Measurements from ENCODE around the gene KCNQ1. TPM values are rescaled to one million over a fixed set of nuclear protein-coding genes. Genes with fewer than 3 reads are reported as not detected.

The KCNQ1 gene
- total and polyA plus RNA-seq, 5 experiments from 2014 or later: 8.7 to 25.1 (median 22.9) TPM

- H3K36me3 Mint-ChIP-seq: peaks cover 0 to 17% (median 5%) of the 10 kb centered on the region in 3 donors
- peak overlapping the region in 1 of 10 donors; percentile 43 for H3K27ac Mint-ChIP-seq
- ATAC-seq (no peak), DNase-seq (peak in 2 of 10 donors; percentile 15 to 62)
- peaks cover 14 to 30% (median 23%) of the 10 kb centered on the region in 4 donors for H3K4me1 Mint-ChIP-seq
- POLR2A ChIA-PET: no interaction called here
- no peaks in the 10 kb centered on the region for H3K9me3 Mint-ChIP-seq
- no peaks in the 10 kb centered on the region for H3K27me3 Mint-ChIP-seq
- no peak overlapping the region for H3K4me3 Mint-ChIP-seq
Measured at GRCh38 chr11:2776351-2777061, 331.7 kb downstream of the KCNQ1 start.

DNA sequence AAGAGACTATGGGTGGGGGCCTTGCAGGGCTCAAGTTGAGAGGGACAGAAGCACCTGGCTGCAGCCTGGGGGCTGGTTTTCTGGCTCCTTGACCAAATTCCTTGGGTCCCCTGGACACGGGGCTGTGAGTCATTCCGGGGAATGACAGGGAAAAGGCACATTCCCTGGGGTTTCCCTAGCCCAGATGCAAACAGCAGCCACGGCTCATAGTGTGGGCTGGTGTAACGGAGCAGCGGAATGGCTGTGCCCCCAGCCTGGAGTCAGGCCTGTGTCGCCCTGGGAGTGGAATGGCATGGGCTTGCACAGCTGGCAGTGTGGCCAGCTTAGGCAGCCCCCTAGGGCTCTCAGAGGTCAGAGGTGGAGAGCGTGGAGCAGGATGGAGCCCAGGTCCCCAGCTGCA lies 332.6 kb downstream of the KCNQ1 start:
- DNase-seq (no peak), ATAC-seq (no peak)
- no peaks in the 10 kb centered on the region for H3K27me3 Mint-ChIP-seq
- H3K4me3 Mint-ChIP-seq: no peak overlapping the region
- H3K9me3 Mint-ChIP-seq: no peaks in the 10 kb centered on the region
- H3K27ac Mint-ChIP-seq: no peak overlapping the region
- H3K4me1 Mint-ChIP-seq: peaks cover 16 to 29% (median 23%) of the 10 kb centered on the region in 4 donors
- peaks cover 0 to 16% (median 7%) of the 10 kb centered on the region in 3 donors for H3K36me3 Mint-ChIP-seq
- POLR2A ChIA-PET: no interaction called here

- no peaks in the 10 kb centered on the region for H3K27me3 Mint-ChIP-seq
- DNase-seq: peak in 2 of 10 donors; percentile 15 to 60
- ATAC-seq: no peak
- H3K4me1 Mint-ChIP-seq: peaks cover 12 to 23% (median 19%) of the 10 kb centered on the region in 4 donors
- no peak overlapping the region for H3K4me3 Mint-ChIP-seq
- H3K9me3 Mint-ChIP-seq: no peaks in the 10 kb centered on the region
- POLR2A ChIA-PET: no interaction called here
- peaks cover 0 to 14% (median 7%) of the 10 kb centered on the region in 3 donors for H3K36me3 Mint-ChIP-seq
- no peak overlapping the region for H3K27ac Mint-ChIP-seq
Measured at GRCh38 chr11:2777871-2778629, 333.2 kb downstream of the KCNQ1 start.

GRCh38 chr11:2778630-2779498 lies 334.1 kb downstream of the KCNQ1 start:
- POLR2A ChIA-PET: no interaction called here
- H3K27ac Mint-ChIP-seq: no peak overlapping the region
- H3K27me3 Mint-ChIP-seq: no peaks in the 10 kb centered on the region
- peaks cover 6 to 16% (median 14%) of the 10 kb centered on the region in 4 donors for H3K4me1 Mint-ChIP-seq
- no peaks in the 10 kb centered on the region for H3K9me3 Mint-ChIP-seq
- ATAC-seq: no peak
- H3K36me3 Mint-ChIP-seq: peaks cover 0 to 14% (median 7%) of the 10 kb centered on the region in 3 donors
- peak in 2 of 10 donors; percentile 16 to 48 for DNase-seq
- no peak overlapping the region for H3K4me3 Mint-ChIP-seq

- Mint-ChIP-seq H3K27ac (no peak overlapping the region), H3K4me1 (peaks cover 5 to 11% (median 9%) of the 10 kb centered on the region in 4 donors), H3K4me3 (no peak overlapping the region), H3K9me3 (no peaks in the 10 kb centered on the region), H3K27me3 (no peaks in the 10 kb centered on the region), H3K36me3 (peaks cover 0 to 14% (median 7%) of the 10 kb centered on the region in 3 donors)
- DNase-seq (peak in 2 of 10 donors; percentile 9 to 15), ATAC-seq (no peak)
- POLR2A ChIA-PET: no interaction called here
Measured at GRCh38 chr11:2779499-2779980, 334.7 kb downstream of the KCNQ1 start.

DNA sequence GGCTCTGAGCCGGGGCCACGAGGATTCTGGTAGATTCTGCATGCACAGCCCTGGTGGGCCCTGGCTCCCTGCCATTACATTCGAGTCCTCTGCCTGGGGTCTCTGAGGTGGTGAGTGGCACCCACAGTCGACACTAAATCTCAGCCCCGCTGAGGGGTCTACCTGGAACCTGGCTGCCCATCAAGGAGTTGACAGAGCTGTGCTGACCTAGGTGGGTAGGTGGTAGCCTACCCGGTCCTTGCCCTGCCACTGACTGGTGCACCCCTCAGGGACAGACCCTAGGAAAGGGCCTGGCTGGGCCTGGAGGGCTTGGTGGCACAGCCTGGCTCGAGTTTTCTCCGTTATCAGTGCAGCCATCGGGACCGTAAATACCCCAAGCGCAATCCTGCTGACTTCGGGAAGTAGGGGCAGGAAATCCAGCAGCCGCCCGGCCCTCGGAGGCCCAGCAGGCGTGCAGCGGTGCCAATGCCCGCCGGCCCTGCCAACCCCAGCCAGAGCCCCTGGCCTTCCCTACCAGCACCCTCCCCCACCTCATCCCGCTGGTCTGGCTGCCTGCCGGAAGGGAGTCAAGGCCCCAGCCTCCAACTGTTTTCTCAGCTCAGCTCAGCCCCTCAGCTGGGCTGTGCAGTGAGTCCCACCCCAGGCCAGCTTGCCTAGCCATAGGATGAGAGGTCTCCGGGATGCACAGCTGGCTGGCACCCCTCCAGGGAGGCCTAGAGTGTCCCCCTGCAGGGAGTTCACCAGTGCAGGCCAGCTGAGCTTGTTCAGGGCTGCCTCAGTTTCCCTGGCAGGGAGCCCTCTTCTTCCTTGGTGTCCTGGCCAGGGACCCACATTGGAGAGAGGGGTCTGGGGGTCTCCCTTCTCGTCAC lies 335.4 kb downstream of the KCNQ1 start:
- ATAC-seq (no peak), DNase-seq (peak in 2 of 10 donors; percentile 17 to 59)
- H3K4me3 Mint-ChIP-seq: no peak overlapping the region
- peak overlapping the region in 1 of 10 donors; percentile 22 for H3K27ac Mint-ChIP-seq
- peaks cover 0 to 5% (median 3%) of the 10 kb centered on the region in 4 donors for H3K4me1 Mint-ChIP-seq
- H3K9me3 Mint-ChIP-seq: no peaks in the 10 kb centered on the region
- peaks cover 0 to 14% (median 7%) of the 10 kb centered on the region in 3 donors for H3K36me3 Mint-ChIP-seq
- POLR2A ChIA-PET: no interaction called here
- no peaks in the 10 kb centered on the region for H3K27me3 Mint-ChIP-seq

DNA sequence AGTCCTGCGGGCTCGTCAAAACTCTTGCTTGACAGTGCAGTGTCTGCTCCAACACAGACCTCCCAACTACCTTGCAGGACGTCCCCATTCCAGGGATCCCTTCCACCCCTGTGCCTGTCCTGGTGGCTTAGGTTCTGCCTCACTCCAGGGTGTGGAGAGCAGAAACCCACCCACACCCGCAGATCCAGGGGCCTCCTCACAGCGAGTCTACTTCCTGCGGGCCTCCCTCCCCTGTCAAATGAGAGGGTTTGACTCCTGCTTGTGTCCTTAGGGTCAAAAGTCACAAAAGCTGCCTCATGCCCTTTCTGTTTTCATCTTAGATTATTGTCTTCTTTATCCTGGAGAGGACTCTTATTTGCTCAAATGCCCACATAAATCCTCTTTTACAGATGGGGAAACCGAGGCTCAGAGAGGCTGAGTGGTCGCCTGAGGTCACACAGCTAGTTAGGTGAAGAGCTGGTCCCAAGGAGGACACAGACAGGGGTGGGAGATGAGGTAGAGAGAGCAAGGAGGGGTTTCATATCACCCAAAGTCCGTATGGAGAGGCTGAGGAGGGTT lies 336.1 kb downstream of the KCNQ1 start:
- Mint-ChIP-seq H3K36me3 (peaks cover 0 to 14% (median 7%) of the 10 kb centered on the region in 3 donors), H3K4me1 (peaks cover 0 to 5% (median 2%) of the 10 kb centered on the region in 4 donors), H3K27ac (peak overlapping the region in 1 of 10 donors; percentile 40), H3K9me3 (no peaks in the 10 kb centered on the region), H3K27me3 (no peaks in the 10 kb centered on the region), H3K4me3 (no peak overlapping the region)
- POLR2A ChIA-PET: no interaction called here
- DNase-seq (no peak), ATAC-seq (no peak)

- H3K27ac Mint-ChIP-seq: peak overlapping the region in 1 of 10 donors; percentile 67
- POLR2A ChIA-PET: no interaction called here
- peaks cover 5 to 12% (median 10%) of the 10 kb centered on the region in 3 donors for H3K36me3 Mint-ChIP-seq
- no peak for ATAC-seq
- peak in 1 of 10 donors; percentile 32 for DNase-seq
- H3K4me1 Mint-ChIP-seq: peaks cover 0 to 5% (median 2%) of the 10 kb centered on the region in 4 donors
- H3K9me3 Mint-ChIP-seq: peaks cover 0 to 7% (median 0%) of the 10 kb centered on the region in 9 donors
- no peak overlapping the region for H3K4me3 Mint-ChIP-seq
- no peaks in the 10 kb centered on the region for H3K27me3 Mint-ChIP-seq
Measured at GRCh38 chr11:2781408-2782274, 336.8 kb downstream of the KCNQ1 start.

DNA sequence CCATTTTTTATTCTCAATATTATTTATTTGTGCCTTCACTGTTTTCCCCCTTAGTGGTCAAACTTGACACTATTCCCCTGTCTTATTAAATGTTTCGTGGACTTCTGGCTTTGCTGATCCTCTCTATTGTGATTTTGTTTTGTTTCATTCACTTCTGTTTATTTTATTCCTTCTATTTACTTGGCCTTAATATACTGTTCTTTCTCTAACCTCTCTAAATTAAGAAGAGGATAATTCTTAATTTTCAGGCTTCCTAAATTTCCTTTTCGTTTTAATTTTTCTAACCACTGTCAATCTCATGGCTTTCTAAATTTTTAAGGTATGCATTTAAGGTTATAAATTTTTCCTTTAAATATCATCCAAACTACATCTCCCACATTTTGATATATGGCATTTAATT lies 338.0 kb downstream of the KCNQ1 start:
- no peak for DNase-seq
- peaks cover 0 to 5% (median 2%) of the 10 kb centered on the region in 4 donors for H3K4me1 Mint-ChIP-seq
- no peak overlapping the region for H3K4me3 Mint-ChIP-seq
- H3K36me3 Mint-ChIP-seq: peaks cover 6 to 10% (median 8%) of the 10 kb centered on the region in 3 donors
- POLR2A ChIA-PET: no interaction called here
- ATAC-seq: no peak
- H3K27ac Mint-ChIP-seq: peak overlapping the region in 1 of 10 donors; percentile 19
- H3K9me3 Mint-ChIP-seq: peaks cover 0 to 7% (median 0%) of the 10 kb centered on the region in 9 donors
- H3K27me3 Mint-ChIP-seq: no peaks in the 10 kb centered on the region

- peaks cover 0 to 7% (median 0%) of the 10 kb centered on the region in 9 donors for H3K9me3 Mint-ChIP-seq
Measured at GRCh38 chr11:2783536-2784082, 338.8 kb downstream of the KCNQ1 start.

More at GRCh38 chr11:2783536-2784082, 338.8 kb downstream of the KCNQ1 start:
- no peak for ATAC-seq
- H3K27me3 Mint-ChIP-seq: no peaks in the 10 kb centered on the region
- H3K27ac Mint-ChIP-seq: peak overlapping the region in 2 of 10 donors; percentile 2 to 19
- H3K4me3 Mint-ChIP-seq: no peak overlapping the region
- no peak for DNase-seq
- peaks cover 0 to 5% (median 2%) of the 10 kb centered on the region in 4 donors for H3K4me1 Mint-ChIP-seq
- POLR2A ChIA-PET: no interaction called here
- H3K36me3 Mint-ChIP-seq: peaks cover 2 to 10% (median 8%) of the 10 kb centered on the region in 3 donors

Measured in naive thymus-derived CD8-positive, alpha-beta T cell (primary cell).